NT2/D1 (cell line): ENCODE results near the gene AGAP5.
"Not testable (repeated sequence)": the region's sequence is repeated elsewhere in the genome, so short reads cannot be mapped to it uniquely, and the experiment has no call there.

Experiments
- SUZ12 ChIP-seq: IDR thresholded peaks from 2 replicates; pipeline ENCODE4 v1.6.1; 2011; ENCODE audit not compliant: insufficient read length, insufficient read depth; ENCODE audit errors: extremely low read depth
- YY1 ChIP-seq: IDR thresholded peaks from 2 replicates; pipeline ENCODE4 v1.6.1; 2011; ENCODE audit not compliant: insufficient read length, insufficient read depth

DNA sequence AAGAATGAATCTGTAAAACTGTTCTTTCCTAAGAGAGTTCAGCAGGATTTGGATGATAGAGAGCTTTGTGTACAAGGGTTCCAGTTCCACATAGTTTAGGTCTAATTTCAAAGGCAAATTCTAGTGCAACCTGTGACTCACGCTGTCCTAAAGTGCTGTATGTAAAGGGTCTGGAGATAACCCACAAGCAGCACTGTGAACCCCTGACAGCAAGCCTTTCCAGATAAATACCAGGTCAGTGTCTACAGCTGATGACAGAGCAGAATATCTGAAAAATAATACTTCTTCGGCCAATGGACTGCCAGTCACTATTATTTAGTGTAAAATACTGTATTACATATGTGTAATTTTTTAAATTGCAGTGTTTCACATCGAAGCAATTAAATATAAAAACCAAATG lies 16.0 kb upstream of the AGAP5 start:
- TF ChIP-seq SUZ12, YY1: not testable (repeated sequence)
